HepG2 (cell line): ENCODE data around the gene RALY. TPM values are rescaled to one million over a fixed set of nuclear protein-coding genes. Genes with fewer than 3 reads are reported as not detected.

Source experiments
- ARID2 ChIP-seq: sonication (generic); formaldehyde crosslinking; IDR thresholded peaks from 2 replicates; pipeline ENCODE4 v1.8.1; 2022; ENCODE audit warnings: mild to moderate bottlenecking, missing genetic modification reagents, borderline replicate concordance
- FOXJ3 ChIP-seq: sonication (generic); formaldehyde crosslinking; IDR thresholded peaks from 2 replicates; pipeline ENCODE4 v1.4.0; 2020; ENCODE audit warnings: missing genetic modification reagents, mild to moderate bottlenecking, borderline replicate concordance
- GMEB1 ChIP-seq: sonication (generic); formaldehyde crosslinking; IDR thresholded peaks from 2 replicates; pipeline ENCODE4 v1.5.1; 2020; ENCODE audit warnings: missing genetic modification reagents, mild to moderate bottlenecking, borderline replicate concordance
- HNF4A ChIP-seq: sonication (generic); formaldehyde crosslinking; IDR thresholded peaks from 2 replicates; pipeline ENCODE4 v1.4.0; 2020; ENCODE audit warnings: missing genetic modification reagents
- HNF4G ChIP-seq, 2 experiments: sonication (generic) in 1 of 2; formaldehyde crosslinking in 1 of 2; IDR thresholded peaks; 2 replicates each; pipeline versions ENCODE4 v1.4.0 to v1.6.1; 2011 to 2020; ENCODE audit warnings: borderline replicate concordance in 2 of 2, low read depth in 2 of 2, mild to moderate bottlenecking in 2 of 2, low read length in 1 of 2, missing genetic modification reagents in 1 of 2, moderate library complexity in 1 of 2
- KMT2B ChIP-seq: IDR thresholded peaks from 2 replicates; pipeline ENCODE4 v1.6.1; 2016; ENCODE audit warnings: missing genetic modification reagents, missing compliant biosample characterization
- NAIF1 ChIP-seq: sonication (generic); formaldehyde crosslinking; IDR thresholded peaks from 2 replicates; pipeline ENCODE4 v1.5.0; 2020; ENCODE audit warnings: mild to moderate bottlenecking, missing genetic modification reagents, borderline replicate concordance
- PPARG ChIP-seq: conservative IDR thresholded peaks from 2 replicates; pipeline ENCODE4 v1.6.1; 2016; ENCODE audit warnings: missing biosample characterization, missing genetic modification reagents
- SP1 ChIP-seq, 2 experiments: fragments of 450-650 bp in 1 of 2; sonication (generic) in 1 of 2; formaldehyde crosslinking in 1 of 2; IDR thresholded peaks; 2 replicates each; pipeline versions ENCODE4 v1.4.0 to v1.6.1; 2016 to 2020; ENCODE audit warnings: missing genetic modification reagents in 1 of 2
- SP5 ChIP-seq: IDR thresholded peaks from 2 replicates; pipeline ENCODE4 v1.6.1; 2016; ENCODE audit warnings: low read depth, borderline replicate concordance
- ZBTB3 ChIP-seq: sonication (generic); formaldehyde crosslinking; IDR thresholded peaks from 2 replicates; pipeline ENCODE4 v1.4.0; 2020; ENCODE audit warnings: low read depth, mild to moderate bottlenecking, moderate library complexity, missing genetic modification reagents, borderline replicate concordance
- ZFP90 ChIP-seq: sonication (generic); formaldehyde crosslinking; IDR thresholded peaks from 2 replicates; pipeline ENCODE4 v1.8.0; 2022; ENCODE audit warnings: missing genetic modification reagents, mild to moderate bottlenecking, inconsistent platforms, borderline replicate concordance
- ZFY ChIP-seq: sonication (generic); formaldehyde crosslinking; IDR thresholded peaks from 2 replicates; pipeline ENCODE4 v1.4.0; 2020; ENCODE audit warnings: missing genetic modification reagents
- ZMYM2 ChIP-seq: sonication (generic); formaldehyde crosslinking; IDR thresholded peaks from 2 replicates; pipeline ENCODE4 v1.8.0; 2022; ENCODE audit warnings: mild to moderate bottlenecking, missing genetic modification reagents
- ZNF570 ChIP-seq: sonication (generic); formaldehyde crosslinking; IDR thresholded peaks from 2 replicates; pipeline ENCODE4 v1.4.0; 2020; ENCODE audit warnings: mild to moderate bottlenecking, missing genetic modification reagents, borderline replicate concordance
- ZNF597 ChIP-seq: sonication (generic); formaldehyde crosslinking; IDR thresholded peaks from 2 replicates; pipeline ENCODE4 v1.5.0; 2020; ENCODE audit warnings: missing genetic modification reagents
- ZNF770 ChIP-seq: sonication (generic); formaldehyde crosslinking; IDR thresholded peaks from 2 replicates; pipeline ENCODE4 v1.5.0; 2020; ENCODE audit warnings: mild to moderate bottlenecking, missing genetic modification reagents
- ZNF772 ChIP-seq: sonication (generic); formaldehyde crosslinking; IDR thresholded peaks from 2 replicates; pipeline ENCODE4 v1.5.0; 2020; ENCODE audit warnings: mild to moderate bottlenecking, missing genetic modification reagents
- polyA plus RNA-seq, 8 experiments: library from polyadenylated mRNA; depleted of rRNA in 3 of 8; stranded (reverse) in 7 of 8; unstranded in 1 of 8; fragments of >200 nt; fragmentation: Illumina TruSeq in 4 of 8; extraction: Trizol in 4 of 8; gene quantifications; 2 replicates each; pipeline versions ENCODE4 v1.2.1 to v1.2.3, GENCODE V29; 2011 to 2016; ENCODE audit warnings: low read depth in 4 of 8, missing spikeins in 1 of 8, mixed read lengths in 1 of 8; ENCODE audit not compliant: insufficient read depth in 1 of 8
- total RNA-seq, 5 experiments: library from RNA; depleted of rRNA; stranded (reverse); fragments of >200 nt; fragmentation: Illumina TruSeq; extraction: Trizol; gene quantifications; 2 replicates each; pipeline ENCODE4 v1.2.3, GENCODE V29; 2016; ENCODE audit warnings: low read depth in 1 of 5
- TF ChIP-seq, protein P1 (sequence below), 2 experiments: sonication (generic) in 1 of 2; formaldehyde crosslinking in 1 of 2; IDR thresholded peaks; 2 replicates each; pipeline versions ENCODE4 v1.4.0 to v1.6.1; 2016 to 2020; ENCODE audit warnings: borderline replicate concordance in 1 of 2, low read depth in 1 of 2, mild to moderate bottlenecking in 1 of 2, missing genetic modification reagents in 1 of 2

The RALY gene
- total and polyA plus RNA-seq, 2 of the 13 experiments (the other 11 are each of a cell fraction or from before 2014, with no cell fraction given) = 178 to 186 TPM

DNA sequence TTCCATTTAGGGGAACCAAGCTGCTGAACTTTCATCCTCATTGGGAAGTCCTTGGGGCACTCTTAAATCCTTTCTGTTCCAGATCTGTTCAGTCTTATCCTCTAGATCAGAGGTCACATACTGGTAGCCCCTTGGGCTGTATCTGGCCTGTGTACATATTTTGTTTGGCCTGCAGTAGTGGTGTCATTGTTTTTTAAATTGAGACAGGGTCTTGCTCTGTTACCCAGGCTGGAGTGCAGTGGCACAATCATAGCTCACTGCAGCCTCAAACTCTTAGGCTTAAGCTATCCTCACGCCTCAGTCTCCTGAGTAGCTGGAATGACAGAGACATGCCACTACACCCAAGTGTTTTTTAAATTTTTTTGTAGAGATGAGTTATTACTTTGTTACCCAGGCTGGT, 14.8 kb downstream of the RALY start (continued):
- TF ChIP-seq HNF4G (IDR thresholded peaks at IDR 0.05; ENCODE audit: borderline replicate concordance, low read depth, low read length) (peak; percentile 5; the same call in 1 of the 2 replicates), HNF4G (CRISPR knock-in tag; IDR thresholded peaks at IDR 0.05; ENCODE audit: borderline replicate concordance, low read depth) (no peak), ZBTB3 (0 out of 2 replicates have a peak, but pooled peaks have one; percentile 39), ZNF570 (CRISPR knock-in tag) (no peak), PPARG (CRISPR knock-in tag) (peak; percentile 90), ZFY (CRISPR knock-in tag) (peak; percentile 20; the same call in 1 of the 2 replicates), FOXJ3 (CRISPR knock-in tag) (no peak), ARID2 (CRISPR knock-in tag) (no peak), HNF4A (CRISPR knock-in tag) (peak; percentile 59), ZNF597 (CRISPR knock-in tag) (no peak), ZFP90 (CRISPR knock-in tag) (peak; percentile 99), SP1 (IDR thresholded peaks at IDR 0.05) (no peak), SP1 (CRISPR knock-in tag; IDR thresholded peaks at IDR 0.05) (no peak), KMT2B (CRISPR knock-in tag) (0 out of 2 replicates have a peak, but pooled peaks have one; percentile 24), ZNF772 (peak; percentile 48; the same call in 1 of the 2 replicates), ZMYM2 (CRISPR knock-in tag) (0 out of 2 replicates have a peak, but pooled peaks have one; percentile 37), GMEB1 (no peak), NAIF1 (0 out of 2 replicates have a peak, but pooled peaks have one; percentile 1), ZNF770 (CRISPR knock-in tag) (peak; percentile 50; the same call in 1 of the 2 replicates), SP5 (CRISPR knock-in tag) (0 out of 2 replicates have a peak, but pooled peaks have one; percentile 3)
- TF ChIP-seq, protein P1, sequence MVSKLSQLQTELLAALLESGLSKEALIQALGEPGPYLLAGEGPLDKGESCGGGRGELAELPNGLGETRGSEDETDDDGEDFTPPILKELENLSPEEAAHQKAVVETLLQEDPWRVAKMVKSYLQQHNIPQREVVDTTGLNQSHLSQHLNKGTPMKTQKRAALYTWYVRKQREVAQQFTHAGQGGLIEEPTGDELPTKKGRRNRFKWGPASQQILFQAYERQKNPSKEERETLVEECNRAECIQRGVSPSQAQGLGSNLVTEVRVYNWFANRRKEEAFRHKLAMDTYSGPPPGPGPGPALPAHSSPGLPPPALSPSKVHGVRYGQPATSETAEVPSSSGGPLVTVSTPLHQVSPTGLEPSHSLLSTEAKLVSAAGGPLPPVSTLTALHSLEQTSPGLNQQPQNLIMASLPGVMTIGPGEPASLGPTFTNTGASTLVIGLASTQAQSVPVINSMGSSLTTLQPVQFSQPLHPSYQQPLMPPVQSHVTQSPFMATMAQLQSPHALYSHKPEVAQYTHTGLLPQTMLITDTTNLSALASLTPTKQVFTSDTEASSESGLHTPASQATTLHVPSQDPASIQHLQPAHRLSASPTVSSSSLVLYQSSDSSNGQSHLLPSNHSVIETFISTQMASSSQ (IDR thresholded peaks at IDR 0.05; ENCODE audit: low read depth) = no peak
- TF ChIP-seq, protein P1 (CRISPR knock-in tag; IDR thresholded peaks at IDR 0.05; ENCODE audit: borderline replicate concordance) = peak; percentile 5; the same call in 1 of the 2 replicates
